Endothelial cell of umbilical vein (primary cell): ENCODE data around the gene OXNAD1. TPM values are rescaled to one million over a fixed set of nuclear protein-coding genes. Genes with fewer than 3 reads are reported as not detected.

ENCODE experiments used
- BruUV-seq: library from RNA; stranded (reverse); fragments of 400-500 nt; replicated peaks from 2 replicates; lab custom pipeline; 2021; lab: Mats Ljungman, UMichigan
- CTCF ChIA-PET: fragments of 300-600, 350-600 bp; sonication (Branson Sonifier 250); formaldehyde crosslinking; loops from one replicate; lab custom pipeline; 2021; ENCODE audit warnings: antibody characterized with exemption, inconsistent platforms; lab: Charles Lee
- POLR2A ChIA-PET: fragments of 300-600, 350-600 bp; sonication (Branson Sonifier 250); formaldehyde crosslinking; loops from one replicate; lab custom pipeline; 2021; ENCODE audit warnings: antibody characterized with exemption, inconsistent platforms; lab: Charles Lee
- DNase-seq: peaks from one replicate; pipeline ENCODE4 v3.0.0-alpha.2; 2011; ENCODE audit warnings: low read depth, low spot score
- FAIRE-seq: peaks from 2 replicates; lab custom pipeline; 2011; peaks lifted over from hg19 to GRCh38; lab: Jason Lieb, UNC
- H2AFZ ChIP-seq: 2 replicates; pipeline ENCODE4 v1.6.0; 2012; ENCODE audit warnings: low read depth, low read length, control low read depth, inconsistent platforms
- H3K27ac ChIP-seq: 2 replicates; pipeline ENCODE4 v1.5.1; 2011; ENCODE audit warnings: low read depth, mild to moderate bottlenecking, control low read depth, low read length, moderate library complexity; ENCODE audit not compliant: insufficient read depth
- H3K27me3 ChIP-seq, 2 experiments: 2 replicates each; pipeline versions ENCODE4 v1.6.0 to v1.6.1; 2011; ENCODE audit warnings: low read length in 2 of 2, mixed read lengths in 1 of 2; ENCODE audit not compliant: control insufficient read depth in 2 of 2, insufficient read depth in 2 of 2
- H3K36me3 ChIP-seq, 2 experiments: 2 replicates in 1 of 2; 3 replicates in 1 of 2; pipeline ENCODE4 v1.5.1; 2011; ENCODE audit warnings: low read length in 2 of 2, mild to moderate bottlenecking in 1 of 2, moderate library complexity in 1 of 2; ENCODE audit not compliant: control insufficient read depth in 2 of 2, insufficient read depth in 2 of 2; ENCODE audit errors: extremely low read depth in 1 of 2
- H3K4me1 ChIP-seq: 3 replicates; pipeline ENCODE4 v1.5.1; 2011; ENCODE audit warnings: mild to moderate bottlenecking, low read length; ENCODE audit not compliant: control insufficient read depth, insufficient read depth; ENCODE audit errors: extremely low read depth
- H3K4me2 ChIP-seq: 2 replicates; pipeline ENCODE4 v1.6.1; 2011; ENCODE audit warnings: low read length, control low read depth, mixed read lengths; ENCODE audit not compliant: insufficient read depth
- H3K4me3 ChIP-seq, 3 experiments: fragments of 200-600 bp in 1 of 3; sonication (generic), shearing (Covaris generic) in 1 of 3; replicated peaks in 1 of 3; 2 replicates each; pipeline ENCODE4 v1.5.1; 2011 to 2016; ENCODE audit warnings: control low read depth in 3 of 3, low read length in 3 of 3, mild to moderate bottlenecking in 2 of 3, inconsistent platforms in 1 of 3, low read depth in 1 of 3, moderate library complexity in 1 of 3; ENCODE audit not compliant: insufficient read depth in 1 of 3
- H3K79me2 ChIP-seq: 2 replicates; pipeline ENCODE4 v1.6.0; 2012; ENCODE audit warnings: low read length, inconsistent platforms; ENCODE audit not compliant: control insufficient read depth, insufficient read depth
- H3K9ac ChIP-seq: replicated peaks from 2 replicates; pipeline ENCODE3; 2011; ENCODE audit warnings: low read length, control low read depth; ENCODE audit not compliant: insufficient read depth; ENCODE audit errors: extremely low read depth
- H3K9me1 ChIP-seq: replicated peaks from 3 replicates; pipeline ENCODE4 v1.6.0; 2011; ENCODE audit warnings: mild to moderate bottlenecking, low read length; ENCODE audit not compliant: control insufficient read depth, insufficient read depth; ENCODE audit errors: extremely low read depth
- H3K9me3 ChIP-seq: replicated peaks from 2 replicates; pipeline ENCODE4 v1.5.1; 2012; ENCODE audit warnings: low read length, inconsistent platforms; ENCODE audit not compliant: control insufficient read depth, insufficient read depth
- H4K20me1 ChIP-seq: replicated peaks from 2 replicates; pipeline ENCODE3; 2011; ENCODE audit warnings: mild to moderate bottlenecking, low read length; ENCODE audit not compliant: control insufficient read depth, insufficient read depth; ENCODE audit errors: extremely low read depth
- EZH2 ChIP-seq: IDR thresholded peaks from 2 replicates; pipeline ENCODE4 v1.6.1; 2012; ENCODE audit warnings: borderline replicate concordance, low read depth, mild to moderate bottlenecking, moderate library complexity, low read length, inconsistent platforms; ENCODE audit not compliant: severe bottlenecking
- GATA2 ChIP-seq: IDR thresholded peaks from 2 replicates; pipeline ENCODE4 v1.7.0; 2011; ENCODE audit warnings: low read depth, mild to moderate bottlenecking, moderate library complexity, mixed read lengths, low read length; ENCODE audit not compliant: insufficient read length, insufficient read depth
- JUN ChIP-seq: IDR thresholded peaks from 2 replicates; pipeline ENCODE4 v1.6.1; 2011; ENCODE audit warnings: borderline replicate concordance, low read depth; ENCODE audit not compliant: insufficient read length, insufficient read depth
- MYC ChIP-seq: IDR thresholded peaks from one replicate; pipeline ENCODE4 v1.6.1; 2011; ENCODE audit warnings: mild to moderate bottlenecking, low read depth, low read length
- dilution Hi-C: fragments of 300-500 bp; cut with MboI; formaldehyde crosslinking; loops from one replicate; pipeline ENCODE4 v1.15.0; 2019; ENCODE audit warnings: low sequenced_read_pairs; ENCODE audit not compliant: extremely low pct_ligation_motif_present
- intact Hi-C: fragments of 100-400 bp; cut with micrococcal nuclease; formaldehyde crosslinking; loops from one replicate; pipeline ENCODE4 v1.10.0; 2022
- polyA plus RNA-seq, 4 experiments: library from polyadenylated mRNA; depleted of rRNA in 3 of 4; stranded (reverse) in 3 of 4; unstranded in 1 of 4; fragments of >200 nt; gene quantifications; 2 replicates each; pipeline versions ENCODE4 v1.2.1 to v1.2.3, GENCODE V29; 2011 to 2012; ENCODE audit warnings: missing spikeins in 1 of 4
- total RNA-seq: library from RNA; stranded (reverse); gene quantifications from 2 replicates; pipeline ENCODE4 v1.2.3, GENCODE V29; 2021
- TF ChIP-seq, protein P1 (sequence below), 2 donors: IDR thresholded peaks; 1 replicate in 1 of 2; 2 replicates in 1 of 2; pipeline ENCODE4 v1.5.1; 2011; ENCODE audit warnings: low read length in 2 of 2, mild to moderate bottlenecking in 2 of 2, moderate library complexity in 2 of 2, control low read depth in 1 of 2, inconsistent platforms in 1 of 2, low read depth in 1 of 2; ENCODE audit not compliant: insufficient read depth in 1 of 2; ENCODE audit errors: extremely low read depth in 1 of 2

The OXNAD1 gene
- total and polyA plus RNA-seq, 2 donors (not counting 3 experiments of a cell fraction or from before 2014, with no cell fraction given): 5.5 to 9.7 TPM

DNA sequence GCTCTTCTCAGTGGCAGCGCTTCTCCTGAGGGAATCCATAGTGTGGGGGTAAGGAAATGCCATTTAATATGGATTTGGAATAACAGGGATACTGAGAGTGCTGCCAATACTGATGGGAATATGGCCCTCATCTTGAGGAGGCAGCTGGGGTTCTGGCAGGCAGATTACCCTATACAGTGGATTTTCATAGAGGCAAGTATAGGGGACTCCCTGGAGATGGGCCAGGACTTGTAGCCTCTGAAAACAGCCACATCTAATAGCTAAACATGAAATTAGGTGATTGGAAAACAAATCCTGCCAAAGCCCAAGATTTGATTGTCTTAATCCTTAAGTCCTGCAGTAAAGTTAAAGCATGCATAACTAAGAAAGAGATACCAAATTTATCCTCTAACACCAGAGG lies 31.2 kb upstream of the OXNAD1 start:
- H3K4me2 ChIP-seq: no peak overlapping the region
- H3K79me2 ChIP-seq: no peaks in the 10 kb centered on the region
- intact Hi-C loops (no loop called here), dilution Hi-C loops (no loop called here)
- H3K4me1 ChIP-seq: no peaks in the 10 kb centered on the region
- CTCF ChIA-PET: interaction anchor here (1.2 kb wide), 1 partner anchor 200 kb away, joined by 3 read pairs; no protein-coding TSS in a partner anchor
- no peaks in the 10 kb centered on the region for H3K9me1 ChIP-seq
- no peak overlapping the region for H3K4me3 ChIP-seq
- H3K9ac ChIP-seq: no peak overlapping the region
- H2AFZ ChIP-seq: no peak overlapping the region
- no peak for TF ChIP-seq MYC
- TF ChIP-seq, protein P1, sequence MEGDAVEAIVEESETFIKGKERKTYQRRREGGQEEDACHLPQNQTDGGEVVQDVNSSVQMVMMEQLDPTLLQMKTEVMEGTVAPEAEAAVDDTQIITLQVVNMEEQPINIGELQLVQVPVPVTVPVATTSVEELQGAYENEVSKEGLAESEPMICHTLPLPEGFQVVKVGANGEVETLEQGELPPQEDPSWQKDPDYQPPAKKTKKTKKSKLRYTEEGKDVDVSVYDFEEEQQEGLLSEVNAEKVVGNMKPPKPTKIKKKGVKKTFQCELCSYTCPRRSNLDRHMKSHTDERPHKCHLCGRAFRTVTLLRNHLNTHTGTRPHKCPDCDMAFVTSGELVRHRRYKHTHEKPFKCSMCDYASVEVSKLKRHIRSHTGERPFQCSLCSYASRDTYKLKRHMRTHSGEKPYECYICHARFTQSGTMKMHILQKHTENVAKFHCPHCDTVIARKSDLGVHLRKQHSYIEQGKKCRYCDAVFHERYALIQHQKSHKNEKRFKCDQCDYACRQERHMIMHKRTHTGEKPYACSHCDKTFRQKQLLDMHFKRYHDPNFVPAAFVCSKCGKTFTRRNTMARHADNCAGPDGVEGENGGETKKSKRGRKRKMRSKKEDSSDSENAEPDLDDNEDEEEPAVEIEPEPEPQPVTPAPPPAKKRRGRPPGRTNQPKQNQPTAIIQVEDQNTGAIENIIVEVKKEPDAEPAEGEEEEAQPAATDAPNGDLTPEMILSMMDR (IDR thresholded peaks at IDR 0.05; ENCODE audit: extremely low read depth in 1 of 2, insufficient read depth in 1 of 2, low read depth in 1 of 2, low read length in 2 of 2): no peak
- TF ChIP-seq GATA2: no peak
- TF ChIP-seq EZH2: no peak
- no peak for TF ChIP-seq JUN
- H3K36me3 ChIP-seq: no peaks in the 10 kb centered on the region
- FAIRE-seq (no peak), DNase-seq (no peak)
- no peaks in the 10 kb centered on the region for H3K9me3 ChIP-seq
- no TSS peak for BruUV-seq
- H3K27ac ChIP-seq: no peak overlapping the region
- POLR2A ChIA-PET: no interaction called here
- H3K27me3 ChIP-seq: peaks cover 0 to 2% of the 10 kb centered on the region in 2 experiments
- H4K20me1 ChIP-seq: no peaks in the 10 kb centered on the region

DNA sequence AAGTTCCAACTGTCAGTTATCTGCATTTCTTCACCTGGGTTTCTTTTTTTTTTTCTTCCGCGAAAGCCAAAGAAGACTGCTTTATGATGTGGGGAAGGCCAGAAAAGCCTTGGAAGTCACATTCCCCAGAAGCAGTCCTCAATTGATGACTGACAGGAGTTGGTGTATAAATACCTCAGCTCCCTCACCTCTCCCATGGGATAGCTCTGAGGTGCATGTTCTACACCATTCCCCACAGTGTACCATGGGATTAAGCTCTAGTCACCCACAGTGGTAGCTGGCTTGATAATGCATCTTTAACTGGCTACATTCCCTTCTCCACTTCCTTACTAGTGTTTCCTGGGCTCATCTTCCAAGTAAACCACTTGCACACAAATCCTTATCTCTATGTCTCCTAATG lies 30.7 kb upstream of the OXNAD1 start:
- H3K4me2 ChIP-seq: no peak overlapping the region
- H3K9me1 ChIP-seq: no peaks in the 10 kb centered on the region
- no peak for FAIRE-seq
- dilution Hi-C loops (no loop called here), intact Hi-C loops (no loop called here)
- CTCF ChIA-PET: interaction anchor here (0.7 to 1.2 kb wide), 2 partner anchors 11 to 200 kb away, joined by 3 read pairs; no protein-coding TSS in a partner anchor
- no TSS peak for BruUV-seq
- POLR2A ChIA-PET: no interaction called here
- H3K27me3 ChIP-seq: peaks cover 0 to 2% of the 10 kb centered on the region in 2 experiments
- no peak overlapping the region for H3K27ac ChIP-seq
- no peaks in the 10 kb centered on the region for H3K4me1 ChIP-seq
- no peak for TF ChIP-seq MYC
- DNase-seq: no peak
- no peaks in the 10 kb centered on the region for H3K9me3 ChIP-seq
- H3K4me3 ChIP-seq: no peak overlapping the region
- H3K9ac ChIP-seq: no peak overlapping the region
- no peaks in the 10 kb centered on the region for H3K36me3 ChIP-seq
- no peak overlapping the region for H2AFZ ChIP-seq
- H4K20me1 ChIP-seq: no peaks in the 10 kb centered on the region
- no peaks in the 10 kb centered on the region for H3K79me2 ChIP-seq
